A673 (cell line): ENCODE results near the gene DUSP8.

Experiments used
- EZH2 ChIP-seq: fragments of 200-600 bp; sonication (generic); IDR thresholded peaks from 2 replicates; pipeline ENCODE4 v1.6.1; 2017; ENCODE audit warnings: borderline replicate concordance, low read depth, mild to moderate bottlenecking, mixed read lengths, antibody characterized with exemption, low read length; ENCODE audit not compliant: poor library complexity, severe bottlenecking
- TF ChIP-seq, protein P1 (sequence below): fragments of 300-800, 200-600 bp; sonication (generic); conservative IDR thresholded peaks from 2 replicates; pipeline ENCODE4 v1.5.1; 2017; ENCODE audit warnings: low read depth, mild to moderate bottlenecking, antibody characterized with exemption, low read length, moderate library complexity, mixed read lengths

GRCh38 chr11:1508491-1508891 lies 63.6 kb downstream of the DUSP8 start:
- TF ChIP-seq, protein P1, sequence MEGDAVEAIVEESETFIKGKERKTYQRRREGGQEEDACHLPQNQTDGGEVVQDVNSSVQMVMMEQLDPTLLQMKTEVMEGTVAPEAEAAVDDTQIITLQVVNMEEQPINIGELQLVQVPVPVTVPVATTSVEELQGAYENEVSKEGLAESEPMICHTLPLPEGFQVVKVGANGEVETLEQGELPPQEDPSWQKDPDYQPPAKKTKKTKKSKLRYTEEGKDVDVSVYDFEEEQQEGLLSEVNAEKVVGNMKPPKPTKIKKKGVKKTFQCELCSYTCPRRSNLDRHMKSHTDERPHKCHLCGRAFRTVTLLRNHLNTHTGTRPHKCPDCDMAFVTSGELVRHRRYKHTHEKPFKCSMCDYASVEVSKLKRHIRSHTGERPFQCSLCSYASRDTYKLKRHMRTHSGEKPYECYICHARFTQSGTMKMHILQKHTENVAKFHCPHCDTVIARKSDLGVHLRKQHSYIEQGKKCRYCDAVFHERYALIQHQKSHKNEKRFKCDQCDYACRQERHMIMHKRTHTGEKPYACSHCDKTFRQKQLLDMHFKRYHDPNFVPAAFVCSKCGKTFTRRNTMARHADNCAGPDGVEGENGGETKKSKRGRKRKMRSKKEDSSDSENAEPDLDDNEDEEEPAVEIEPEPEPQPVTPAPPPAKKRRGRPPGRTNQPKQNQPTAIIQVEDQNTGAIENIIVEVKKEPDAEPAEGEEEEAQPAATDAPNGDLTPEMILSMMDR = no peak
- TF ChIP-seq EZH2 = no peak
